C4-2B (cell line): ENCODE measurements around the gene ADGRA1.

Source experiments
- CTCF ChIP-seq: fragments of 450-650 bp; conservative IDR thresholded peaks from 2 replicates; pipeline ENCODE4 v1.5.1; 2017; ENCODE audit warnings: mild to moderate bottlenecking
- ZFX ChIP-seq: fragments of 450-650 bp; IDR thresholded peaks from 2 replicates; pipeline ENCODE4 v1.6.1; 2017

DNA sequence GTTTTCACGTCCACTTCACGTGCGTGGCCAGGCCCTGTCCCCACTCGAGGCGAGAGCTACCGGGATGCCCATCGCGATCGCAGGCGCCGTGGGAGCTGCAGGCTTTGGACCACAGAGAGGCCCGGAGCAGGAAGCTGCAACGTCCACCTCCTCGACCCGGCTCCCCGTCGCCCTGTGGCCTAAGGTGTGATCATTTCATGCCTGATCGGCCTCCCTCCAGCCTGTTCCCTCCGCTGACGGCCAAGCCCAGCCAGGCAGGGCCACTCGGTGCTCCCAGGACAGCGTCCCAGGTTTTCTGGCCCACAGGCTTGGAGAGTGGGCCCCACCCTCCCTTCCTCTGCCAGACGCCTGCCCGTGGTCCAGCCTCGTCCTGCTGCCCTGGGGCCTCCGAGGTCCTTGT lies 91.9 kb downstream of the ADGRA1 start:
- no peak for TF ChIP-seq CTCF
- no peak for TF ChIP-seq ZFX
